RWPE2 (cell line): ENCODE measurements around the gene TMEM9.

Source experiments
- ATAC-seq: fragments of 200-7000 bp; cut with Tn5 transposase; 3 replicates; pipeline ENCODE4 v1.9.1; 2021; ENCODE audit warnings: low read depth
- DNase-seq: peaks from one replicate; pipeline ENCODE4 v3.0.0-alpha.2; 2020; ENCODE audit warnings: low spot score
- H3K27ac ChIP-seq: fragments of 450-650 bp; 2 replicates; pipeline ENCODE4 v1.5.1; 2017; ENCODE audit warnings: mild to moderate bottlenecking; ENCODE audit not compliant: poor library complexity, severe bottlenecking
- H3K27me3 ChIP-seq: fragments of 250-450 bp; sonication (Bioruptor Pico); 2 replicates; pipeline ENCODE4 v1.5.1; 2021; ENCODE audit warnings: mild to moderate bottlenecking, moderate library complexity; ENCODE audit not compliant: insufficient read depth, poor library complexity, severe bottlenecking
- H3K36me3 ChIP-seq: fragments of 250-450 bp; sonication (Bioruptor Pico); 2 replicates; pipeline ENCODE4 v1.5.1; 2020; ENCODE audit warnings: low read depth, mild to moderate bottlenecking, moderate library complexity
- H3K4me1 ChIP-seq: fragments of 250-450 bp; sonication (Bioruptor Pico); 2 replicates; pipeline ENCODE4 v1.5.1; 2021; ENCODE audit warnings: mild to moderate bottlenecking, moderate library complexity; ENCODE audit not compliant: insufficient read depth, poor library complexity, severe bottlenecking
- H3K4me3 ChIP-seq: fragments of 250-450 bp; sonication (Bioruptor Pico); 2 replicates; pipeline ENCODE4 v1.5.1; 2021; ENCODE audit warnings: mild to moderate bottlenecking, moderate library complexity; ENCODE audit not compliant: severe bottlenecking
- H3K9me3 ChIP-seq: fragments of 250-450 bp; sonication (Bioruptor Pico); 2 replicates; pipeline ENCODE4 v1.5.1; 2021; ENCODE audit warnings: mild to moderate bottlenecking, moderate library complexity; ENCODE audit not compliant: severe bottlenecking
- CTCF ChIP-seq: fragments of 450-650 bp; IDR thresholded peaks from one replicate; pipeline ENCODE4 v1.5.1; 2017; ENCODE audit warnings: mild to moderate bottlenecking, moderate library complexity; ENCODE audit not compliant: poor library complexity, severe bottlenecking

The TMEM9 gene

DNA sequence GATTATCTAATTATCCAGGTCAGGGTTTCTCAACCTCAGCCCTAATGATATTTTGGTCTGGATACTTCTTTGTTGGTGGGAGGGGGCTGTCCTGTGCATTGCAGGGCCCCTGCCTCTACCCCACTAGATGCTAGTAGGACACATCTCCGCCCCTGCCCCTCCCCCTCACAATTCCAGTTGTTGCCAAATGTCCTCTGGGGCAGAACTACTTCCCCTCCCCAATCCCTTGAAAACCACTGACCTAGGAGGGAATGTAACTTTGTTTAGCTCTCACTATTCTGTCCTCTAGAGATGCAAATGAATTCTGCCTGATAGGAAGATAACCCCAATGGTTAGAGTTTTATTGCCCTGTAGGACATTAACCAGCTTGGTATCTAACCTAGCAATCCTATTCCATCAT, 50.1 kb downstream of the TMEM9 start:
- Histone ChIP-seq H3K27ac (no peak overlapping the region), H3K4me1 (no peaks in the 10 kb centered on the region), H3K27me3 (no peaks in the 10 kb centered on the region), H3K9me3 (no peaks in the 10 kb centered on the region), H3K36me3 (no peaks in the 10 kb centered on the region), H3K4me3 (no peak overlapping the region)
- no peak for TF ChIP-seq CTCF
- DNase-seq (no peak), ATAC-seq (no peak)

GRCh38 chr1:201103666-201104065, 50.6 kb downstream of the TMEM9 start:
- Histone ChIP-seq H3K4me1 (no peaks in the 10 kb centered on the region), H3K9me3 (no peaks in the 10 kb centered on the region), H3K4me3 (no peak overlapping the region), H3K27me3 (no peaks in the 10 kb centered on the region), H3K36me3 (no peaks in the 10 kb centered on the region), H3K27ac (no peak overlapping the region)
- no peak for DNase-seq
- no peak for TF ChIP-seq CTCF
- no peak for ATAC-seq

- Histone ChIP-seq H3K27ac (no peak overlapping the region), H3K36me3 (no peaks in the 10 kb centered on the region), H3K4me3 (no peak overlapping the region), H3K27me3 (no peaks in the 10 kb centered on the region), H3K4me1 (no peaks in the 10 kb centered on the region), H3K9me3 (no peaks in the 10 kb centered on the region)
- no peak for DNase-seq
- no peak for TF ChIP-seq CTCF
- no peak for ATAC-seq
These were observed 53.9 kb downstream of the TMEM9 start for GRCh38 chr1:201100169-201100930.

GRCh38 chr1:201098992-201099677, 55.1 kb downstream of the TMEM9 start:
- ATAC-seq = no peak
- Histone ChIP-seq H3K27ac (no peak overlapping the region), H3K4me1 (no peaks in the 10 kb centered on the region), H3K9me3 (no peaks in the 10 kb centered on the region), H3K36me3 (no peaks in the 10 kb centered on the region), H3K4me3 (no peak overlapping the region), H3K27me3 (no peaks in the 10 kb centered on the region)
- no peak for DNase-seq
- TF ChIP-seq CTCF = no peak
